B cell (primary cell): ENCODE results near the gene TSPAN31. TPM values are rescaled to one million over a fixed set of nuclear protein-coding genes. Genes with fewer than 3 reads are reported as not detected.
A peak's percentile ranks its signal among the peaks of the same experiment; 100 is the strongest.

ENCODE experiments used
- ATAC-seq: fragments of 200-7000 bp; cut with Tn5 transposase; one replicate; pipeline ENCODE4 v1.10.0; 2021; ENCODE audit warnings: low read depth, mild to moderate bottlenecking, moderate number of reproducible peaks, moderate library complexity
- CTCF ChIA-PET: fragments of 350-600 bp; sonication (Branson Sonifier 250); formaldehyde crosslinking; loops from one replicate; lab custom pipeline; 2021; ENCODE audit warnings: antibody characterized with exemption, inconsistent platforms; lab: Charles Lee
- POLR2A ChIA-PET: fragments of 350-600 bp; sonication (Branson Sonifier 250); formaldehyde crosslinking; loops from one replicate; lab custom pipeline; 2021; ENCODE audit warnings: antibody characterized with exemption; lab: Charles Lee
- DNase-seq: peaks from one replicate; pipeline ENCODE4 v3.0.0; 2013
- H2AFZ ChIP-seq: 2 replicates; pipeline ENCODE4 v1.6.1; 2012; ENCODE audit warnings: mild to moderate bottlenecking, low read depth, low read length; ENCODE audit not compliant: insufficient read depth, poor library complexity, severe bottlenecking
- H3K27ac ChIP-seq, 2 donors: 1 replicate in 1 of 2; 2 replicates in 1 of 2; pipeline ENCODE4 v1.5.1; 2012 to 2013; ENCODE audit warnings: low read length in 2 of 2, mild to moderate bottlenecking in 2 of 2, moderate library complexity in 1 of 2
- H3K27me3 ChIP-seq, 4 experiments: fragments of 200-600 bp in 1 of 4; sonication (generic) in 1 of 4; replicated peaks in 1 of 4; 1 replicate in 2 of 4; 2 replicates in 2 of 4; pipeline versions ENCODE4 v1.6.1 to v1.7.0; 2013 to 2016; ENCODE audit warnings: low read length in 3 of 4, mild to moderate bottlenecking in 2 of 4, mixed read lengths in 1 of 4, moderate library complexity in 1 of 4; ENCODE audit not compliant: insufficient read depth in 4 of 4, control insufficient read depth in 3 of 4; ENCODE audit errors: control extremely low read depth in 1 of 4
- H3K36me3 ChIP-seq, 2 experiments: replicated peaks in 1 of 2; 1 replicate in 1 of 2; 2 replicates in 1 of 2; pipeline versions ENCODE4 v1.6.1 to v1.7.1; 2013; ENCODE audit warnings: low read length in 1 of 2; ENCODE audit not compliant: insufficient read depth in 2 of 2, control insufficient read depth in 1 of 2; ENCODE audit errors: control extremely low read depth in 1 of 2, extremely low read depth in 1 of 2
- H3K4me1 ChIP-seq, 2 donors: fragments of 200-600 bp in 1 of 2; sonication (generic) in 1 of 2; 1 replicate in 1 of 2; 2 replicates in 1 of 2; pipeline versions ENCODE4 v1.5.1 to v1.6.1; 2013 to 2017; ENCODE audit warnings: low read length in 2 of 2; ENCODE audit not compliant: control insufficient read depth in 2 of 2, insufficient read depth in 2 of 2
- H3K4me2 ChIP-seq: replicated peaks from 2 replicates; pipeline ENCODE3; 2012; ENCODE audit warnings: mild to moderate bottlenecking, low read depth, low read length; ENCODE audit not compliant: poor library complexity, severe bottlenecking
- H3K4me3 ChIP-seq, 5 experiments: fragments of 200-600 bp in 1 of 5; sonication (generic) in 1 of 5; 1 replicate in 3 of 5; 2 replicates in 2 of 5; pipeline versions ENCODE4 v1.5.1 to v1.7.0; 2011 to 2016; ENCODE audit warnings: low read length in 4 of 5, mild to moderate bottlenecking in 4 of 5, low read depth in 2 of 5, control low read depth in 1 of 5, moderate library complexity in 1 of 5; ENCODE audit not compliant: insufficient read depth in 1 of 5; ENCODE audit errors: control extremely low read depth in 1 of 5, extremely low read depth in 1 of 5
- H3K79me2 ChIP-seq: fragments of 200-600 bp; sonication (generic); one replicate; pipeline ENCODE4 v1.6.0; 2016; ENCODE audit warnings: low read length; ENCODE audit not compliant: control insufficient read depth, insufficient read depth
- H3K9ac ChIP-seq: fragments of 200-600 bp; sonication (generic); 2 replicates; pipeline ENCODE4 v1.6.1; 2017; ENCODE audit warnings: mild to moderate bottlenecking, low read length, moderate library complexity
- H3K9me3 ChIP-seq, 3 donors: one replicate each; pipeline versions ENCODE4 v1.6.1 to v1.7.1; 2013; ENCODE audit warnings: low read length in 2 of 3; ENCODE audit not compliant: control insufficient read depth in 2 of 3, insufficient read depth in 1 of 3; ENCODE audit errors: control extremely low read depth in 1 of 3
- H4K20me1 ChIP-seq: 2 replicates; pipeline ENCODE4 v1.6.0; 2012; ENCODE audit warnings: mild to moderate bottlenecking, low read length; ENCODE audit not compliant: insufficient read depth, control insufficient read depth, poor library complexity, severe bottlenecking
- H3K27ac Mint-ChIP-seq: one replicate; pipeline ENCODE4 v1.8.0; 2021; ENCODE audit warnings: mixed read lengths
- H3K27me3 Mint-ChIP-seq: one replicate; pipeline ENCODE4 v1.8.0; 2021; ENCODE audit warnings: mixed read lengths
- H3K4me1 Mint-ChIP-seq: one replicate; pipeline ENCODE4 v1.8.0; 2021; ENCODE audit warnings: mixed read lengths
- H3K4me3 Mint-ChIP-seq: one replicate; pipeline ENCODE4 v1.8.0; 2021; ENCODE audit warnings: mixed read lengths
- H3K9me3 Mint-ChIP-seq: one replicate; pipeline ENCODE4 v1.8.0; 2022; ENCODE audit warnings: mixed read lengths; ENCODE audit not compliant: insufficient read depth
- EZH2 ChIP-seq: IDR thresholded peaks from 2 replicates; pipeline ENCODE4 v1.6.1; 2012; ENCODE audit warnings: borderline replicate concordance, low read depth, mild to moderate bottlenecking, moderate library complexity, low read length; ENCODE audit not compliant: insufficient read depth, poor library complexity, severe bottlenecking
- WGBS: methylation state at CpG from one replicate; pipeline ENCODE4 v1.1.5; 2013; ENCODE audit warnings: missing lambda C conversion rate; ENCODE audit not compliant: insufficient coverage; 5-methylcytosine and 5-hydroxymethylcytosine counted together
- intact Hi-C: fragments of 100-400 bp; cut with micrococcal nuclease; formaldehyde crosslinking; loops from one replicate; pipeline ENCODE4 v1.10.0; 2022
- polyA plus RNA-seq: library from polyadenylated mRNA; depleted of rRNA; stranded (reverse); fragments of >200 nt; gene quantifications from 2 replicates; pipeline ENCODE4 v1.2.3, GENCODE V29; 2012
- total RNA-seq, 2 donors: library from RNA; stranded (reverse); fragments of 120-200 nt in 1 of 2; gene quantifications; 1 replicate in 1 of 2; 2 replicates in 1 of 2; pipeline versions ENCODE4 v1.2.3 to v1.2.4, GENCODE V29; 2013 to 2022
- TF ChIP-seq, protein P1 (sequence below): fragments of 200-600 bp; IDR thresholded peaks from one replicate; pipeline ENCODE4 v1.8.0; 2022; ENCODE audit warnings: antibody characterized with exemption, mild to moderate bottlenecking

TSPAN31 gene
- total and polyA plus RNA-seq, 2 donors (not counting 1 experiment from before 2014, with no cell fraction given), result 24.0 to 29.6 TPM

GRCh38 chr12:57722716-57723629 is 21.9 kb upstream of the TSPAN31 start:
- Histone ChIP-seq H3K4me1 (peaks cover 8 to 16% of the 10 kb centered on the region in 2 donors), H3K27me3 (no peaks in the 10 kb centered on the region), H3K4me2 (no peak overlapping the region), H2AFZ (no peak overlapping the region), H3K9ac (no peak overlapping the region), H3K79me2 (no peaks in the 10 kb centered on the region), H4K20me1 (peaks cover 11% of the 10 kb centered on the region), H3K9me3 (peaks cover 0 to 7% (median 0%) of the 10 kb centered on the region in 3 donors), H3K27ac (no peak overlapping the region), H3K4me3 (no peak overlapping the region), H3K36me3 (peaks cover 0 to 58% of the 10 kb centered on the region in 2 experiments)
- H3K9me3 Mint-ChIP-seq, result no peaks in the 10 kb centered on the region
- H3K4me3 Mint-ChIP-seq, result no peak overlapping the region
- intact Hi-C loops, result no loop called here
- 88% methylated on average over 4 of the region's 11 CpGs for WGBS
- ATAC-seq, result no peak
- CTCF ChIA-PET, result interaction anchor here (0.5 kb wide), 1 partner anchor 34 kb away, joined by 4 read pairs; no protein-coding TSS in a partner anchor
- H3K4me1 Mint-ChIP-seq, result peaks cover 16% of the 10 kb centered on the region
- DNase-seq, result no peak
- H3K27me3 Mint-ChIP-seq, result no peaks in the 10 kb centered on the region
- peak overlapping the region; percentile 20 for H3K27ac Mint-ChIP-seq
- TF ChIP-seq EZH2, result no peak
- TF ChIP-seq, protein P1, sequence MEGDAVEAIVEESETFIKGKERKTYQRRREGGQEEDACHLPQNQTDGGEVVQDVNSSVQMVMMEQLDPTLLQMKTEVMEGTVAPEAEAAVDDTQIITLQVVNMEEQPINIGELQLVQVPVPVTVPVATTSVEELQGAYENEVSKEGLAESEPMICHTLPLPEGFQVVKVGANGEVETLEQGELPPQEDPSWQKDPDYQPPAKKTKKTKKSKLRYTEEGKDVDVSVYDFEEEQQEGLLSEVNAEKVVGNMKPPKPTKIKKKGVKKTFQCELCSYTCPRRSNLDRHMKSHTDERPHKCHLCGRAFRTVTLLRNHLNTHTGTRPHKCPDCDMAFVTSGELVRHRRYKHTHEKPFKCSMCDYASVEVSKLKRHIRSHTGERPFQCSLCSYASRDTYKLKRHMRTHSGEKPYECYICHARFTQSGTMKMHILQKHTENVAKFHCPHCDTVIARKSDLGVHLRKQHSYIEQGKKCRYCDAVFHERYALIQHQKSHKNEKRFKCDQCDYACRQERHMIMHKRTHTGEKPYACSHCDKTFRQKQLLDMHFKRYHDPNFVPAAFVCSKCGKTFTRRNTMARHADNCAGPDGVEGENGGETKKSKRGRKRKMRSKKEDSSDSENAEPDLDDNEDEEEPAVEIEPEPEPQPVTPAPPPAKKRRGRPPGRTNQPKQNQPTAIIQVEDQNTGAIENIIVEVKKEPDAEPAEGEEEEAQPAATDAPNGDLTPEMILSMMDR, result no peak
- POLR2A ChIA-PET, result interaction anchor here (0.6 kb wide), 1 partner anchor 1710 kb away, joined by 5 read pairs; no protein-coding TSS in a partner anchor

GRCh38 chr12:57723630-57723962 is 21.2 kb upstream of the TSPAN31 start:
- ChIA-PET CTCF (interaction anchor here (0.5 kb wide), 1 partner anchor 33 kb away, joined by 4 read pairs; no protein-coding TSS in a partner anchor), POLR2A (no interaction called here)
- Histone ChIP-seq H3K4me1 (peaks cover 8 to 16% of the 10 kb centered on the region in 2 donors), H3K27me3 (no peaks in the 10 kb centered on the region), H2AFZ (no peak overlapping the region), H3K9ac (no peak overlapping the region), H3K4me3 (no peak overlapping the region), H3K36me3 (peaks cover 0 to 58% of the 10 kb centered on the region in 2 experiments), H4K20me1 (peaks cover 7% of the 10 kb centered on the region), H3K79me2 (no peaks in the 10 kb centered on the region), H3K9me3 (peaks cover 0 to 7% (median 0%) of the 10 kb centered on the region in 3 donors), H3K4me2 (no peak overlapping the region), H3K27ac (no peak overlapping the region)
- DNase-seq (no peak), ATAC-seq (no peak)
- intact Hi-C loops, result no loop called here
- WGBS, result no CpG with 5 or more reads among the region's 2 CpGs
- no peaks in the 10 kb centered on the region for H3K9me3 Mint-ChIP-seq
- H3K27me3 Mint-ChIP-seq, result no peaks in the 10 kb centered on the region
- H3K4me1 Mint-ChIP-seq, result peaks cover 16% of the 10 kb centered on the region
- TF ChIP-seq, protein P1, result no peak
- TF ChIP-seq EZH2, result no peak
- no peak overlapping the region for H3K27ac Mint-ChIP-seq
- H3K4me3 Mint-ChIP-seq, result no peak overlapping the region
